Measurements from ENCODE around the gene DOCK7. TPM values are rescaled to one million over a fixed set of nuclear protein-coding genes. Genes with fewer than 3 reads are reported as not detected.

The DOCK7 gene
- total and polyA plus RNA-seq, 2 of the 13 experiments (the other 11 are each of a cell fraction or from before 2014, with no cell fraction given) = 45.7 to 67.2 TPM

DNA sequence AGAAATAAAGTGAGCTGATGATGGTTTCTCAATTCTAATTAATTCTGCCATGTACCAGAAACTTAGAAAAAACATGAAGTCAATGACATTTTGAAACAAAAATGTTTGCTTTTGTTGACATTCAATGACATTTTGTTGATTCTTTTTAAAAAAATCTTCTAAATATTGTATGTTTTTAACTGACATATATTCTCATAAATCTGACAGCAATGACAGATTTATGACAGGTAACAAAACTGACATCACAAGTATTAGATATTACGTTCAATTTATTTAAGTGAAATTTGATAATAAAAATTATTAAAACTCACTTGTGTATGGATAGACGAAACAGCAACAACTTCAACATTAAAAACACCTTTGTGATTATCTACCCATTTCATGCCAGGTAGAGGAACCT lies 126.9 kb downstream of the DOCK7 start:
- FAIRE-seq (no peak), ATAC-seq (no peak), DNase-seq (ENCODE audit: low spot score) (no peak)
- ChIA-PET CTCF (ENCODE audit: low intra/inter-chr PET ratio, low total read pairs) (no interaction called here), POLR2A (no interaction called here)
- H3K4me3 ChIP-seq (replicated peaks in 1 of 3; ENCODE audit: insufficient read depth in 1 of 3, low read depth in 2 of 3, low read length in 3 of 3) = no peak overlapping the region
- in situ Hi-C loops (cut with HindIII; ENCODE audit: extremely low pct_ligation_motif_present, low pct_unique_long_range_greater_than_20kb) = no loop called here
- no peak overlapping the region for H2AFZ ChIP-seq (ENCODE audit: low read length)
- 0 out of 2 replicates have a peak, but pooled peaks cover 2% of the 10 kb centered on the region for H4K20me1 ChIP-seq (ENCODE audit: insufficient read depth, low read length)
- BruUV-seq (replicated peaks) = no TSS peak
- no peaks in the 10 kb centered on the region for H3K9me3 ChIP-seq (ENCODE audit: low read length)
- H3K27ac ChIP-seq (ENCODE audit: extremely low read length, insufficient read depth, low read length) = no peak overlapping the region
- no peaks in the 10 kb centered on the region for H3K79me2 ChIP-seq (ENCODE audit: insufficient read depth, low read length)
- peaks cover 24% of the 10 kb centered on the region for H3K4me1 ChIP-seq (ENCODE audit: insufficient read depth, low read length)
- TF ChIP-seq ZNF672 (CRISPR knock-in tag; IDR thresholded peaks at IDR 0.05) = no peak
- H3K36me3 ChIP-seq (replicated peaks in 1 of 2; ENCODE audit: control insufficient read depth in 1 of 2, insufficient read depth in 2 of 2, low read length in 2 of 2) = peaks cover 7 to 30% of the 10 kb centered on the region in 2 experiments
- H3K27me3 ChIP-seq (ENCODE audit: control insufficient read depth in 1 of 2, insufficient read depth in 2 of 2, low read length in 2 of 2) = no peaks in the 10 kb centered on the region
- intact Hi-C loops (cut with micrococcal nuclease; ENCODE audit: unreplicated experiment) = no loop called here
- H3K4me2 ChIP-seq (ENCODE audit: low read depth, low read length) = no peak overlapping the region
- no peak overlapping the region for H3K9ac ChIP-seq (ENCODE audit: insufficient read depth, low read depth, low read length)
- 95% methylated on average over 2 of the region's 2 CpGs for WGBS (ENCODE audit: low lambda C conversion rate)

DNA sequence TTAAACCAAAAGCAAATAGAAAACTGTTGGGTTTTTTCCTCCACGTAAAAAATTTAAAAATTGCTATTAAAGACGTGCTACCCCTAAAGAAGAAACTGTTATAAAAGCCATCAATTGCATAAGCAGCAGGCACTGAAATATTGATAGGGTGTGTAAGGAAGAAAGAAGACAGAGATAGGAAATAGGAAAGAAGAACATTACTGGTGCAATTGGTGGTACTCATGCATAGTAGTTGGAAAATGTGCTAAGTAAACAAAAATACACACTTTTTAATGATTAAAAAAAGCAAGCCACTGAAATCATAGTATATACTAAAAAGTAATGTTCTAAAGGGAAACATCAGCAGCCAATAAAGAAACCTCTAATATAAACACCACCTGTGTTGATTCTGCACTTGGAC lies 143.6 kb downstream of the DOCK7 start:
- ATAC-seq (no peak), DNase-seq (ENCODE audit: low spot score) (no peak), FAIRE-seq (no peak)
- H3K4me2 ChIP-seq (ENCODE audit: low read depth, low read length) = no peak overlapping the region
- H3K4me1 ChIP-seq (ENCODE audit: insufficient read depth, low read length) = no peaks in the 10 kb centered on the region
- H3K9ac ChIP-seq (ENCODE audit: insufficient read depth, low read depth, low read length) = no peak overlapping the region
- BruUV-seq (replicated peaks) = no TSS peak
- intact Hi-C loops (cut with micrococcal nuclease; ENCODE audit: unreplicated experiment) (no loop called here), in situ Hi-C loops (cut with HindIII; ENCODE audit: extremely low pct_ligation_motif_present, low pct_unique_long_range_greater_than_20kb) (no loop called here)
- ChIA-PET POLR2A (no interaction called here), CTCF (ENCODE audit: low intra/inter-chr PET ratio, low total read pairs) (no interaction called here)
- H2AFZ ChIP-seq (ENCODE audit: low read length) = no peak overlapping the region
- no peak overlapping the region for H3K27ac ChIP-seq (ENCODE audit: extremely low read length, insufficient read depth, low read length)
- H3K4me3 ChIP-seq (replicated peaks in 1 of 3; ENCODE audit: insufficient read depth in 1 of 3, low read depth in 2 of 3, low read length in 3 of 3) = no peak overlapping the region
- H3K27me3 ChIP-seq (ENCODE audit: control insufficient read depth in 1 of 2, insufficient read depth in 2 of 2, low read length in 2 of 2) = no peaks in the 10 kb centered on the region
- 89% methylated on average over 2 of the region's 2 CpGs for WGBS (ENCODE audit: low lambda C conversion rate)
- no peaks in the 10 kb centered on the region for H3K9me3 ChIP-seq (ENCODE audit: low read length)
- TF ChIP-seq ZNF552 (CRISPR knock-in tag; IDR thresholded peaks at IDR 0.05; ENCODE audit: borderline replicate concordance) = no peak
- peak; percentile 39 to 51; a peak in 3 of 4 replicates for TF ChIP-seq MAFK (conservative IDR thresholded peaks at IDR 0.05 in 1 of 2, IDR thresholded peaks at IDR 0.05 in 1 of 2; ENCODE audit: low read length in 2 of 2)
- TF ChIP-seq, protein P1, sequence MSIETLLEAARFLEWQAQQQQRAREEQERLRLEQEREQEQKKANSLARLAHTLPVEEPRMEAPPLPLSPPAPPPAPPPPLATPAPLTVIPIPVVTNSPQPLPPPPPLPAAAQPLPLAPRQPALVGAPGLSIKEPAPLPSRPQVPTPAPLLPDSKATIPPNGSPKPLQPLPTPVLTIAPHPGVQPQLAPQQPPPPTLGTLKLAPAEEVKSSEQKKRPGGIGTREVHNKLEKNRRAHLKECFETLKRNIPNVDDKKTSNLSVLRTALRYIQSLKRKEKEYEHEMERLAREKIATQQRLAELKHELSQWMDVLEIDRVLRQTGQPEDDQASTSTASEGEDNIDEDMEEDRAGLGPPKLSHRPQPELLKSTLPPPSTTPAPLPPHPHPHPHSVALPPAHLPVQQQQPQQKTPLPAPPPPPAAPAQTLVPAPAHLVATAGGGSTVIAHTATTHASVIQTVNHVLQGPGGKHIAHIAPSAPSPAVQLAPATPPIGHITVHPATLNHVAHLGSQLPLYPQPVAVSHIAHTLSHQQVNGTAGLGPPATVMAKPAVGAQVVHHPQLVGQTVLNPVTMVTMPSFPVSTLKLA (IDR thresholded peaks at IDR 0.05) = no peak
- TF ChIP-seq MAFF (IDR thresholded peaks at IDR 0.05; ENCODE audit: low read depth, low read length) = peak; percentile 28; the same call in 1 of the 2 replicates
- no peak for TF ChIP-seq CHD2 (IDR thresholded peaks at IDR 0.05; ENCODE audit: low read depth, low read length)
- no peak for TF ChIP-seq ZNF839 (CRISPR knock-in tag; IDR thresholded peaks at IDR 0.05; ENCODE audit: borderline replicate concordance)
- H4K20me1 ChIP-seq (ENCODE audit: insufficient read depth, low read length) = no peaks in the 10 kb centered on the region
- H3K79me2 ChIP-seq (ENCODE audit: insufficient read depth, low read length) = no peaks in the 10 kb centered on the region
- H3K36me3 ChIP-seq (replicated peaks in 1 of 2; ENCODE audit: control insufficient read depth in 1 of 2, insufficient read depth in 2 of 2, low read length in 2 of 2) = peaks cover 5 to 20% of the 10 kb centered on the region in 2 experiments; a peak in 4 of 5 replicates

Measured in HepG2 (cell line).